Caco-2 (cell line): ENCODE results near the gene KLHL6. TPM values are rescaled to one million over a fixed set of nuclear protein-coding genes. Genes with fewer than 3 reads are reported as not detected.

Experiments
- BruUV-seq: library from RNA; stranded (reverse); fragments of 400-500 nt; replicated peaks from 2 replicates; lab custom pipeline; 2021; lab: Mats Ljungman, UMichigan
- CTCF ChIA-PET: fragments of 300-600 bp; sonication (Branson Sonifier 250); formaldehyde crosslinking; loops from one replicate; lab custom pipeline; 2022; ENCODE audit warnings: antibody characterized with exemption; lab: Charles Lee
- POLR2A ChIA-PET: fragments of 300-600 bp; sonication (Branson Sonifier 250); formaldehyde crosslinking; loops from one replicate; lab custom pipeline; 2022; ENCODE audit warnings: antibody characterized with exemption; lab: Charles Lee
- DNase-seq, 2 experiments: peaks; one replicate each; pipeline versions ENCODE4 v3.0.0 to v3.0.0-alpha.2; 2020 to 2022
- H3K27me3 ChIP-seq: replicated peaks from 2 replicates; pipeline ENCODE4 v1.6.0; 2011; ENCODE audit warnings: low read length; ENCODE audit not compliant: control insufficient read depth, insufficient read depth
- H3K36me3 ChIP-seq: 2 replicates; pipeline ENCODE4 v1.5.1; 2011; ENCODE audit warnings: low read length; ENCODE audit not compliant: control insufficient read depth, insufficient read depth
- H3K4me1 ChIP-seq: fragments of 250-450 bp; sonication (Bioruptor Pico); 2 replicates; pipeline ENCODE4 v1.5.1; 2020; ENCODE audit warnings: mild to moderate bottlenecking
- H3K4me3 ChIP-seq: 2 replicates; pipeline ENCODE4 v1.5.1; 2011; ENCODE audit warnings: low read depth, mild to moderate bottlenecking, control low read depth, low read length
- H3K9me3 ChIP-seq: fragments of 250-450 bp; sonication (Bioruptor Pico); 2 replicates; pipeline ENCODE4 v1.5.1; 2020; ENCODE audit warnings: mild to moderate bottlenecking, moderate library complexity
- H3K27ac Mint-ChIP-seq: one replicate; pipeline ENCODE4 v1.8.0; 2022; ENCODE audit warnings: mixed read lengths; ENCODE audit not compliant: unreplicated experiment
- H3K27me3 Mint-ChIP-seq: one replicate; pipeline ENCODE4 v1.8.0; 2022; ENCODE audit warnings: mixed read lengths; ENCODE audit not compliant: insufficient read depth, unreplicated experiment
- H3K36me3 Mint-ChIP-seq: one replicate; pipeline ENCODE4 v1.8.0; 2022; ENCODE audit warnings: mild to moderate bottlenecking, mixed read lengths; ENCODE audit not compliant: insufficient read depth, unreplicated experiment
- H3K4me1 Mint-ChIP-seq: one replicate; pipeline ENCODE4 v1.8.0; 2022; ENCODE audit warnings: low read depth, mixed read lengths; ENCODE audit not compliant: unreplicated experiment
- H3K4me3 Mint-ChIP-seq: one replicate; pipeline ENCODE4 v1.8.0; 2022; ENCODE audit warnings: mild to moderate bottlenecking, moderate library complexity, mixed read lengths; ENCODE audit not compliant: unreplicated experiment
- H3K9me3 Mint-ChIP-seq: one replicate; pipeline ENCODE4 v1.8.0; 2022; ENCODE audit warnings: mixed read lengths; ENCODE audit not compliant: unreplicated experiment
- CTCF ChIP-seq, 2 experiments: fragments of 200-600 bp in 1 of 2; IDR thresholded peaks; 1 replicate in 1 of 2; 2 replicates in 1 of 2; pipeline versions ENCODE4 v1.5.1 to v1.8.0; 2011 to 2022; ENCODE audit warnings: antibody characterized with exemption in 1 of 2, control low read depth in 1 of 2, inconsistent platforms in 1 of 2, low read depth in 1 of 2, low read length in 1 of 2, mild to moderate bottlenecking in 1 of 2, moderate library complexity in 1 of 2; ENCODE audit not compliant: insufficient read depth in 1 of 2, severe bottlenecking in 1 of 2, unreplicated experiment in 1 of 2
- intact Hi-C: fragments of 100-400 bp; cut with micrococcal nuclease; formaldehyde crosslinking; loops from one replicate; pipeline ENCODE4 v1.10.0; 2022; ENCODE audit not compliant: unreplicated experiment
- total RNA-seq: library from RNA; stranded (reverse); gene quantifications from 2 replicates; pipeline ENCODE4 v1.2.3, GENCODE V29; 2022

Gene KLHL6
- total RNA-seq, 1 experiment from 2014 or later = not detected

GRCh38 chr3:183488343-183488742, 67.2 kb downstream of the KLHL6 start:
- no peak for DNase-seq
- Mint-ChIP-seq H3K4me3 (no peak overlapping the region), H3K36me3 (no peaks in the 10 kb centered on the region), H3K4me1 (peaks cover 3% of the 10 kb centered on the region), H3K27me3 (no peaks in the 10 kb centered on the region), H3K9me3 (no peaks in the 10 kb centered on the region), H3K27ac (no peak overlapping the region)
- intact Hi-C loops = no loop called here
- Histone ChIP-seq H3K9me3 (no peaks in the 10 kb centered on the region), H3K36me3 (no peaks in the 10 kb centered on the region), H3K4me3 (no peak overlapping the region), H3K4me1 (no peaks in the 10 kb centered on the region), H3K27me3 (no peaks in the 10 kb centered on the region)
- no peak for TF ChIP-seq CTCF (IDR thresholded peaks at IDR 0.05; ENCODE audit: insufficient read depth in 1 of 2, low read depth in 1 of 2, low read length in 1 of 2, severe bottlenecking in 1 of 2, unreplicated experiment in 1 of 2)
- POLR2A ChIA-PET = no interaction called here
- no TSS peak for BruUV-seq
- CTCF ChIA-PET = no interaction called here

GRCh38 chr3:183487896-183488295, 67.6 kb downstream of the KLHL6 start:
- H3K4me3 Mint-ChIP-seq = no peak overlapping the region
- CTCF ChIA-PET = no interaction called here
- no TSS peak for BruUV-seq

GRCh38 chr3:183487016-183487415, 68.5 kb downstream of the KLHL6 start:
- Histone ChIP-seq H3K4me3 (no peak overlapping the region), H3K27me3 (no peaks in the 10 kb centered on the region), H3K36me3 (no peaks in the 10 kb centered on the region), H3K4me1 (no peaks in the 10 kb centered on the region), H3K9me3 (no peaks in the 10 kb centered on the region)
- Mint-ChIP-seq H3K4me3 (no peak overlapping the region), H3K36me3 (no peaks in the 10 kb centered on the region), H3K4me1 (peaks cover 6% of the 10 kb centered on the region), H3K27me3 (no peaks in the 10 kb centered on the region), H3K27ac (no peak overlapping the region), H3K9me3 (no peaks in the 10 kb centered on the region)
- intact Hi-C loops = no loop called here
- no peak for DNase-seq
- BruUV-seq = no TSS peak
- CTCF ChIA-PET = no interaction called here
- no peak for TF ChIP-seq CTCF (IDR thresholded peaks at IDR 0.05; ENCODE audit: insufficient read depth in 1 of 2, low read depth in 1 of 2, low read length in 1 of 2, severe bottlenecking in 1 of 2, unreplicated experiment in 1 of 2)
- POLR2A ChIA-PET = no interaction called here

More at GRCh38 chr3:183487896-183488295, 67.6 kb downstream of the KLHL6 start:
- H3K36me3 Mint-ChIP-seq = no peaks in the 10 kb centered on the region
- H3K27me3 Mint-ChIP-seq = no peaks in the 10 kb centered on the region
- H3K4me3 ChIP-seq = no peak overlapping the region
- H3K4me1 Mint-ChIP-seq = peaks cover 6% of the 10 kb centered on the region
- POLR2A ChIA-PET = no interaction called here
- H3K27ac Mint-ChIP-seq = no peak overlapping the region
- H3K9me3 ChIP-seq = no peaks in the 10 kb centered on the region
- no peaks in the 10 kb centered on the region for H3K36me3 ChIP-seq
- no peak for TF ChIP-seq CTCF (IDR thresholded peaks at IDR 0.05; ENCODE audit: insufficient read depth in 1 of 2, low read depth in 1 of 2, low read length in 1 of 2, severe bottlenecking in 1 of 2, unreplicated experiment in 1 of 2)
- DNase-seq = no peak
- H3K27me3 ChIP-seq = no peaks in the 10 kb centered on the region
- H3K4me1 ChIP-seq = no peaks in the 10 kb centered on the region
- intact Hi-C loops = no loop called here
- H3K9me3 Mint-ChIP-seq = no peaks in the 10 kb centered on the region
